ENCODE results near the gene ALG12.

The ALG12 gene

GRCh38 chr22:49929994-49930575 lies 11.8 kb upstream of the ALG12 start:
- DNase-seq (ENCODE audit: low spot score), result no peak

GRCh38 chr22:49929211-49929979 lies 11.2 kb upstream of the ALG12 start:
- peak; percentile 97 for DNase-seq (ENCODE audit: low spot score)

GRCh38 chr22:49928555-49929210 lies 10.4 kb upstream of the ALG12 start:
- no peak for DNase-seq (ENCODE audit: low spot score)

- DNase-seq (ENCODE audit: low spot score), result no peak
Observed at GRCh38 chr22:49928185-49928495, 9.9 kb upstream of the ALG12 start.

GRCh38 chr22:49927483-49928184 lies 9.4 kb upstream of the ALG12 start:
- no peak for DNase-seq (ENCODE audit: low spot score)

GRCh38 chr22:49926916-49927315 lies 8.7 kb upstream of the ALG12 start:
- no peak for DNase-seq (ENCODE audit: low spot score)

GRCh38 chr22:49925525-49926128 lies 7.4 kb upstream of the ALG12 start:
- DNase-seq (ENCODE audit: low spot score), result no peak

GRCh38 chr22:49924113-49924833 lies 6.0 kb upstream of the ALG12 start:
- no peak for DNase-seq (ENCODE audit: low spot score)

- no peak for DNase-seq (ENCODE audit: low spot score)
Observed at GRCh38 chr22:49923445-49923844, 5.2 kb upstream of the ALG12 start.

- DNase-seq (ENCODE audit: low spot score), result no peak
Observed at GRCh38 chr22:49922926-49923325, 4.7 kb upstream of the ALG12 start.

- DNase-seq (ENCODE audit: low spot score), result no peak
Observed at GRCh38 chr22:49922484-49922883, 4.2 kb upstream of the ALG12 start.

- DNase-seq (ENCODE audit: low spot score), result no peak
Observed at GRCh38 chr22:49921508-49922278, 3.5 kb upstream of the ALG12 start.

GRCh38 chr22:49920859-49921258 lies 2.6 kb upstream of the ALG12 start:
- DNase-seq (ENCODE audit: low spot score), result no peak

GRCh38 chr22:49918911-49919881 lies 958 bp upstream of the ALG12 start:
- DNase-seq (ENCODE audit: low spot score), result no peak

GRCh38 chr22:49916831-49917230 lies 1.4 kb downstream of the ALG12 start:
- DNase-seq (ENCODE audit: low spot score), result no peak

GRCh38 chr22:49915610-49916009 lies 2.6 kb downstream of the ALG12 start:
- no peak for DNase-seq (ENCODE audit: low spot score)

- no peak for DNase-seq (ENCODE audit: low spot score)
Observed at GRCh38 chr22:49914256-49914655, 4.0 kb downstream of the ALG12 start.

- DNase-seq (ENCODE audit: low spot score), result no peak
Observed at GRCh38 chr22:49913446-49913845, 4.8 kb downstream of the ALG12 start.

GRCh38 chr22:49913026-49913425 lies 5.2 kb downstream of the ALG12 start:
- no peak for DNase-seq (ENCODE audit: low spot score)

Data from D341Med (cell line).